GM23248 (cell line): ENCODE data around the gene FOXN3. TPM values are rescaled to one million over a fixed set of nuclear protein-coding genes. Genes with fewer than 3 reads are reported as not detected.
A peak's percentile ranks its signal among the peaks of the same experiment; 100 is the strongest.

Source experiments
- DNase-seq: peaks from one replicate; pipeline ENCODE4 v3.0.0-alpha.2; 2015
- H2AFZ ChIP-seq: fragments of 200-600 bp; sonication (generic); 2 replicates; pipeline ENCODE4 v1.6.1; 2016; ENCODE audit warnings: antibody characterized with exemption
- H3F3A ChIP-seq: fragments of 200-600 bp; sonication (generic); 2 replicates; pipeline ENCODE4 v1.6.1; 2016; ENCODE audit warnings: mild to moderate bottlenecking, antibody characterized with exemption, mixed run types; ENCODE audit not compliant: insufficient read depth
- H3K27ac ChIP-seq: fragments of 200-600 bp; sonication (generic); 2 replicates; pipeline ENCODE4 v1.5.1; 2016; ENCODE audit warnings: mild to moderate bottlenecking
- H3K27me3 ChIP-seq: fragments of 200-600 bp; sonication (generic); replicated peaks from 2 replicates; pipeline ENCODE4 v1.6.1; 2016; ENCODE audit warnings: mild to moderate bottlenecking; ENCODE audit not compliant: insufficient read depth
- H3K36me3 ChIP-seq: fragments of 200-600 bp; sonication (generic); 2 replicates; pipeline ENCODE4 v1.6.1; 2016; ENCODE audit warnings: low read depth, mild to moderate bottlenecking
- H3K4me1 ChIP-seq: fragments of 200-600 bp; sonication (generic); 2 replicates; pipeline ENCODE4 v1.6.1; 2016; ENCODE audit warnings: mild to moderate bottlenecking; ENCODE audit not compliant: insufficient read depth
- H3K4me2 ChIP-seq: fragments of 200-600 bp; sonication (generic); one replicate; pipeline ENCODE4 v1.6.1; 2016; ENCODE audit warnings: mild to moderate bottlenecking; ENCODE audit not compliant: unreplicated experiment
- H3K4me3 ChIP-seq: fragments of 200-600 bp; sonication (generic); 2 replicates; pipeline ENCODE4 v1.5.1; 2016; ENCODE audit warnings: mild to moderate bottlenecking
- H3K79me2 ChIP-seq: fragments of 200-600 bp; sonication (generic); 2 replicates; pipeline ENCODE4 v1.6.1; 2016; ENCODE audit warnings: mild to moderate bottlenecking; ENCODE audit not compliant: insufficient read depth
- H3K9ac ChIP-seq: fragments of 200-600 bp; sonication (generic); 2 replicates; pipeline ENCODE4 v1.6.1; 2016; ENCODE audit warnings: mild to moderate bottlenecking
- H3K9me2 ChIP-seq: fragments of 200-600 bp; sonication (generic); 2 replicates; pipeline ENCODE4 v1.6.1; 2016; ENCODE audit warnings: mixed run types, mild to moderate bottlenecking, moderate library complexity; ENCODE audit not compliant: insufficient read depth
- H3K9me3 ChIP-seq: fragments of 200-600 bp; sonication (generic); one replicate; pipeline ENCODE4 v1.6.1; 2017; ENCODE audit warnings: low read depth
- H4K20me1 ChIP-seq: fragments of 200-600 bp; sonication (generic); 2 replicates; pipeline ENCODE4 v1.6.0; 2016; ENCODE audit not compliant: insufficient read depth
- EZH2 ChIP-seq: fragments of 200-600 bp; sonication (generic); IDR thresholded peaks from 2 replicates; pipeline ENCODE4 v1.6.1; 2018; ENCODE audit warnings: antibody characterized with exemption, mild to moderate bottlenecking; ENCODE audit not compliant: insufficient read depth, poor library complexity, severe bottlenecking
- EZH2phosphoT487 ChIP-seq: fragments of 200-600 bp; sonication (generic); IDR thresholded peaks from 2 replicates; pipeline ENCODE4 v1.6.1; 2018; ENCODE audit warnings: antibody characterized with exemption, moderate library complexity, mild to moderate bottlenecking, low read depth; ENCODE audit not compliant: insufficient read depth
- WGBS, 2 experiments: methylation state at CpG; one replicate each; pipeline ENCODE4 v1.1.6; 2015 to 2017; ENCODE audit warnings: low lambda C conversion rate in 2 of 2, low coverage in 1 of 2; ENCODE audit errors: missing lambda C conversion rate in 2 of 2; 5-methylcytosine and 5-hydroxymethylcytosine counted together
- in situ Hi-C: fragments of 300-500 bp; cut with MboI; formaldehyde crosslinking; loops from 2 replicates; pipeline ENCODE4 v1.15.0; 2020
- polyA plus RNA-seq: library from polyadenylated mRNA; unstranded; fragments of >200 nt; fragmentation: Nextera tagmentation; extraction: Ambion mirVana; gene quantifications from 2 replicates; pipeline ENCODE4 v1.2.1, GENCODE V29; 2016
- total RNA-seq: library from RNA; depleted of rRNA; stranded (reverse); fragments of >200 nt; shearing (Covaris generic); gene quantifications from 2 replicates; pipeline ENCODE4 v1.2.3, GENCODE V29; 2014

The FOXN3 gene
- total and polyA plus RNA-seq, 2 experiments from 2014 or later, result 18.6 to 19.0 TPM

- WGBS, 2 experiments, result 4 to 11% methylated on average over 5 of the region's 5 CpGs
- Histone ChIP-seq H3K79me2 (peaks cover 47% of the 10 kb centered on the region), H3K4me3 (peak overlapping the region; percentile 92), H3K27ac (peak overlapping the region; percentile 95), H3K4me2 (peak overlapping the region; percentile 91), H2AFZ (peak overlapping the region; percentile 81), H3F3A (peaks cover 6% of the 10 kb centered on the region; the same call in 1 of the 2 replicates), H3K9me2 (no peaks in the 10 kb centered on the region), H3K27me3 (no peaks in the 10 kb centered on the region), H3K36me3 (no peaks in the 10 kb centered on the region), H4K20me1 (no peaks in the 10 kb centered on the region), H3K9me3 (no peaks in the 10 kb centered on the region), H3K9ac (peak overlapping the region; percentile 96), H3K4me1 (peaks cover 15% of the 10 kb centered on the region)
- in situ Hi-C loops, result loop anchor here (25.0 kb wide), 1 partner anchor 378 kb away; no protein-coding TSS in a partner anchor
- DNase-seq, result peak; percentile 59
- no peak for TF ChIP-seq EZH2
- no peak for TF ChIP-seq EZH2phosphoT487
Measured at GRCh38 chr14:89415159-89415558, 1.9 kb downstream of the FOXN3 start.

DNA sequence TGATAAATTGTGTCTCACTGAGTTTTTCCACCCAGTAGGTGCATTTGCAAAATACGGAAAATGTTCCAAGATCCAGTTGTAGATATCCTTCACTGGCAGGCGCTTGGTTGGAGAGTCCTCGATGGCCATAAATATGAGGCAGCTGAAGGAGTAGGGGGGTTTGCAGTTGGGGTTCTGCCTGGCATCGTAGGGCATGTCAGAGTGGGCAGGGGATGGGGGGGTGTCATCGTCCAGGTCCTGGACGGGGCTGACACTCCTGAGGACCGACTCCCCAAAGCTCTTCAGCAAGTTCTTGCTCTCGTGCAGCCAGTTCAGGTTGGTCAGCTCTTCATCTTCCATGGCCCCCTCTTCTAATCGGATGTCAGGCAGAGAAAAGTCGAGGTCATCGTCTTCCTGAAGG lies 5.1 kb downstream of the FOXN3 start:
- Histone ChIP-seq H3K4me1 (peaks cover 7% of the 10 kb centered on the region), H3K36me3 (no peaks in the 10 kb centered on the region), H2AFZ (no peak overlapping the region), H3K4me2 (no peak overlapping the region), H3F3A (0 out of 2 replicates have a peak, but pooled peaks cover 6% of the 10 kb centered on the region), H3K79me2 (peaks cover 68% of the 10 kb centered on the region), H3K27ac (no peak overlapping the region), H3K9me2 (no peaks in the 10 kb centered on the region), H3K9ac (no peak overlapping the region), H3K27me3 (no peaks in the 10 kb centered on the region), H4K20me1 (no peaks in the 10 kb centered on the region), H3K9me3 (no peaks in the 10 kb centered on the region), H3K4me3 (no peak overlapping the region)
- TF ChIP-seq EZH2 (no peak), EZH2phosphoT487 (no peak)
- in situ Hi-C loops, result loop anchor here (25.0 kb wide), 1 partner anchor 375 kb away; no protein-coding TSS in a partner anchor
- 93 to 94% methylated on average over 10 to 11 of the region's 11 CpGs for WGBS, 2 experiments
- no peak for DNase-seq

DNA sequence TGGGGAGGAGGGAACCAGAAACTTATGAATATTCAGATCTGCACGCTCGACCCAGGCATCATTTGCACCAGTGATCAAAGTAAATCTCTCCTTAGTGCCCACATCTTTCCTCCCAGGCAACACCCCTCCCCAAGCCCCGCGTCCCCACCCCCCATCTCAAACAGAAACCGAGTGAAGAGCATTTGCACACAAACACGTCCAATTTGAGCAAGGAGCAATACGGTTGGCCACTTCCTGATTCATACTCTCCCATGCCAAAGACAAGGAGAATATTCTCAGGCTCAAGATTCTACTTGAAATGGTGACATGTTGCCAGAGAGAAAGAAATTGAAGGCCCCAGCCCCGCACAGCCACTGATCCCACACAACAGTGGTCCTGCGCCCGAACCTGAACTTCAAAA lies 7.1 kb downstream of the FOXN3 start:
- Histone ChIP-seq H2AFZ (no peak overlapping the region), H3F3A (0 out of 2 replicates have a peak, but pooled peaks cover 2% of the 10 kb centered on the region), H3K27me3 (no peaks in the 10 kb centered on the region), H3K4me1 (peaks cover 3% of the 10 kb centered on the region), H3K4me2 (no peak overlapping the region), H3K4me3 (no peak overlapping the region), H3K9ac (no peak overlapping the region), H3K27ac (no peak overlapping the region), H3K9me2 (no peaks in the 10 kb centered on the region), H3K9me3 (no peaks in the 10 kb centered on the region), H3K36me3 (no peaks in the 10 kb centered on the region), H4K20me1 (no peaks in the 10 kb centered on the region), H3K79me2 (peaks cover 83% of the 10 kb centered on the region)
- DNase-seq, result no peak
- WGBS, 2 experiments, result 72 to 76% methylated on average over 10 of the region's 10 CpGs
- in situ Hi-C loops, result loop anchor here (25.0 kb wide), 1 partner anchor 373 kb away; no protein-coding TSS in a partner anchor
- TF ChIP-seq EZH2 (no peak), EZH2phosphoT487 (no peak)

DNA sequence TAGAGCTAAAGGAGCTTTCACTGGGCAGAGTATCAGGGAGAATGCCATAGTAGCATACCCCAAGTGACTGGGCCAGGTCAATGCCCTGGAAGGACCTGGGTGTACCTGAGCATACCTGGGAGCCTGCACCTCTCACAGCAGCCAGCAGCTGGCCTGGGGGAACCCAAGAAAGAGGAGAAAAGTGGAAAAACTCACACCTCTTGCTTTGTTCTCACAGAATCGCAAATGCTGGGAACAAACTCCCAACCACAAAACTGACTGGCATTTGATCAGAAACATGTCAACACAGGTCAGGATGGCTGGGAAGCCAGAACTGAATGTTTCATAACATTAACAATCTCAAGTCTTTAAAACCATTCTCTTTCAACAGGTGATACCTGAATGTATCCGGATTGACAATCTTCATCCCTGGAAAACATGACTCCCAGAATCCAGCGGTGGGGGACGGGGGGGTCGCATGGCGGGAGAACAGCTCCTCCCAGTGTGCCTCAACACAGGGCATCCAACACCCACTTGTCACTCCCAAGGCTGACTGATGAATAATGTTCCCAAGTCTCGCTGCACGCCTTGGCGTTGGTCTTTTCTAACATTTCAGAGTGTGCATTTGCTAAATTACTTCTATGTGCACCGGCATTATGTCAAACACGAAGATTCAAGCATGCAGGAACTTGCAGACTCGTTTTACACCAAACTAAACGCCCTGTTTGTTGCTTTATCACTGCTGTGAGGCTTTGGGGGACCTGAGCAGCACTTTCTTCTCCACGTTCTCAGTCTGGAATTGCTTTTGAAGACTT lies 7.9 kb downstream of the FOXN3 start:
- Histone ChIP-seq H3K36me3 (no peaks in the 10 kb centered on the region), H3K9me2 (no peaks in the 10 kb centered on the region), H2AFZ (no peak overlapping the region), H3K4me3 (no peak overlapping the region), H3K79me2 (peaks cover 77% of the 10 kb centered on the region), H3K27ac (no peak overlapping the region), H3K27me3 (no peaks in the 10 kb centered on the region), H3F3A (no peaks in the 10 kb centered on the region), H3K4me2 (no peak overlapping the region), H3K4me1 (no peaks in the 10 kb centered on the region), H4K20me1 (no peaks in the 10 kb centered on the region), H3K9ac (no peak overlapping the region), H3K9me3 (no peaks in the 10 kb centered on the region)
- DNase-seq, result no peak
- 68 to 69% methylated on average over 13 to 14 of the region's 14 CpGs for WGBS, 2 experiments
- TF ChIP-seq EZH2, result no peak
- TF ChIP-seq EZH2phosphoT487, result no peak
- in situ Hi-C loops, result loop anchor here (25.0 kb wide), 1 partner anchor 372 kb away; no protein-coding TSS in a partner anchor
